GM12892 (cell line): ENCODE data around the gene G2E3.

Experiments
- POLR2A ChIP-seq: IDR thresholded peaks from 2 replicates; pipeline ENCODE4 v1.6.1; 2011; ENCODE audit warnings: low read depth, low read length, control low read depth
- POLR2AphosphoS5 ChIP-seq: IDR thresholded peaks from 2 replicates; pipeline ENCODE4 v1.6.1; 2011; ENCODE audit warnings: low read depth, low read length, control low read depth
- TAF1 ChIP-seq: IDR thresholded peaks from 2 replicates; pipeline ENCODE4 v1.6.1; 2011; ENCODE audit warnings: low read depth, mild to moderate bottlenecking, control low read depth, low read length, borderline replicate concordance

- TF ChIP-seq POLR2A: no peak
- TF ChIP-seq POLR2AphosphoS5: no peak
- TF ChIP-seq TAF1: no peak
Measured at GRCh38 chr14:30580616-30581282, 21.8 kb downstream of the G2E3 start.
